ENCODE results near the gene DGCR2.

GRCh38 chr22:19045094-19045493, 77.1 kb downstream of the DGCR2 start:
- no peak for TF ChIP-seq CTCF (conservative IDR thresholded peaks at IDR 0.05 in 1 of 2, IDR thresholded peaks at IDR 0.05 in 1 of 2; ENCODE audit: low read depth in 1 of 2, low read length in 2 of 2)
- TF ChIP-seq EZH2 (IDR thresholded peaks at IDR 0.05; ENCODE audit: low read length, missing control alignments), result no peak
